Upper lobe of left lung (tissue), 4 donors: ENCODE measurements around the gene GOT1.

Source experiments
- CTCF ChIP-seq, 6 experiments: fragments of 450-650 bp in 4 of 6; fragments of 200-600 bp in 2 of 6; sonication (generic) in 2 of 6; IDR thresholded peaks; one replicate each; pipeline ENCODE4 v1.5.1; 2016 to 2019; ENCODE audit warnings: antibody characterized with exemption in 6 of 6
- EP300 ChIP-seq, 4 donors: sonication (generic); formaldehyde crosslinking; IDR thresholded peaks; one replicate each; pipeline ENCODE4 v1.5.1; 2017; ENCODE audit warnings: antibody characterized with exemption in 4 of 4, control low read depth in 2 of 4
- POLR2A ChIP-seq, 4 donors: fragments of 450-650 bp; IDR thresholded peaks; one replicate each; pipeline ENCODE4 v1.5.1; 2016 to 2017; ENCODE audit warnings: antibody characterized with exemption in 4 of 4, mild to moderate bottlenecking in 2 of 4

- TF ChIP-seq CTCF (IDR thresholded peaks at IDR 0.05), result no peak
- TF ChIP-seq EP300 (IDR thresholded peaks at IDR 0.05), result no peak
- no peak for TF ChIP-seq POLR2A (IDR thresholded peaks at IDR 0.05)
Observed at GRCh38 chr10:99387541-99387940, 42.9 kb downstream of the GOT1 start.
